Measurements from ENCODE around the gene TTLL10.
"Not testable (repeated sequence)": the region's sequence is repeated elsewhere in the genome, so short reads cannot be mapped to it uniquely, and the experiment has no call there.

- TF ChIP-seq NFRKB (IDR thresholded peaks at IDR 0.05); BHLHE40 (IDR thresholded peaks at IDR 0.05; ENCODE audit: borderline replicate concordance): not testable (repeated sequence)
Observed at GRCh38 chr1:1176063-1176761, 2.5 kb downstream of the TTLL10 start.

Data from HEK293T (cell line).